GM19372 (cell line): ENCODE measurements around the gene BABAM1.
A peak's percentile ranks its signal among the peaks of the same experiment; 100 is the strongest.

ENCODE experiments used
- ATAC-seq: cut with Tn5 transposase; IDR thresholded peaks from one replicate; pipeline ENCODE4 v1.9.1; 2021; ENCODE audit warnings: mild to moderate bottlenecking, low read depth, moderate library complexity; ENCODE audit not compliant: unreplicated experiment

BABAM1 gene

DNA sequence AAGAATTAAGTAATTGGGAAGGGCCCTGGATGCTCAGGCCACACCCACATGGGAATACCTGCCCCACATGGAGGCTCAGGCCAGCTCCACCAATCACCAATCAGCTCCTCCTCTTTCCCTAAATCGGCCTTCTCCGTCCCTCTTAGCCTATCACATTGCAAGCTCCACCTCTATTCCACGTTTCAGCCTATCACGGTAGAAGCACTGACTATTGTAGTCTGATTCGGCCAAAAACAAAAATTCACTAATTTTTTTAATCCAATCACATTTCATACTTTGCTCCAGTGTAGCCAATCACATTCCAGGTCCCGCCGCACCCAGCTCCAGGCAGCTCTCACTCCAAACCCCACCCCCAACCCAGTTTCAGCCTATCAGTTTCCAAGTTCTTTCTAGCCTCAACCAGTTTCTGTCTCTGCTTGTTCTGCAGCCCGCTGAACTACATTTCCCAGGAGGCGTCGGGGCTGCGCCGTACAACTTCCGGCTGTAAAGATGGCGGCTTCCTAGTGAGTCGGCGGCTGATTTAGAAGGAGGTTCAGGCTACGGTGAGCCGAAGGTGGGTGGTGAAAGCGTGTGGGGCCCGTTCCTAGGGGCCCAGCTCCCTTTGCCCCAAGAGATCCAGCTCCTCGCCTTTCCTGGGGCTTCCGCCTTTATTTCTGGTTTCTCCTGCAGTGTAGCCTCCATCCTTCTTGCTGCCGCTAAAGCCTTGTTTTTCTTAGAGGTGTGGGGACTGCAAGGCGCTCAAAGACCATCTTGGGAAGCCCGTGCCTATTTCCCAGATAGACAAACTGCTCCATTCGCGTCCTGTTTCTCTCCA lies at the start of gene BABAM1:
Gene BABAM1 (plus strand): TSS at position 469 of the 814 bp plus-strand sequence. CDS start 1,364 bp downstream, outside the sequence.
- ATAC-seq: peak; percentile 89

DNA sequence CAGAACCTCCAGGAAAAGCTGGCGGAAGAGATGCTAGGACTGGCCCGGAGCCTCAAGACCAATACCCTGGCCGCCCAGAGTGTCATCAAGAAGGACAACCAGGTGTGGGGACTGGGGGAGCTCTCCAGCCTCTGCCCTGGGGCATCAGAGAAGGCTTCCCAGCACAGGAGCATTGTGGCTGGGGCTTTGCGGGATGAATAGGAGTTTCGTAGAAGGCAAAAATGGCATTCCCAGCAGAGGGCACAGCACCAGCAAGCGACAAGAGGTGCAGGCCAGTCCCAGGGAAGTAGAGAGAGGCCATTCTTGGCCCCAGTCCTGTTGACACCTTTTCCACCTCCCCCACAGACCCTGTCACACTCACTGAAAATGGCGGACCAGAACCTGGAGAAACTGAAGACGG lies 48.0 kb upstream of the BABAM1 start:
- no peak for ATAC-seq

GRCh38 chr19:17220207-17220758 lies 47.0 kb upstream of the BABAM1 start:
- ATAC-seq: no peak

- no peak for ATAC-seq
Observed at GRCh38 chr19:17225053-17225452, 42.2 kb upstream of the BABAM1 start.

- ATAC-seq: peak; percentile 92
Observed at GRCh38 chr19:17226002-17226933, 41.0 kb upstream of the BABAM1 start, which contains the start of gene OCEL1. OCEL1 (plus strand) TSS chr19:17226226; CDS start chr19:17226248, 22 bp downstream.

GRCh38 chr19:17227798-17228367 lies 39.4 kb upstream of the BABAM1 start:
- ATAC-seq: no peak

GRCh38 chr19:17229890-17230289 lies 37.4 kb upstream of the BABAM1 start:
- ATAC-seq: no peak

DNA sequence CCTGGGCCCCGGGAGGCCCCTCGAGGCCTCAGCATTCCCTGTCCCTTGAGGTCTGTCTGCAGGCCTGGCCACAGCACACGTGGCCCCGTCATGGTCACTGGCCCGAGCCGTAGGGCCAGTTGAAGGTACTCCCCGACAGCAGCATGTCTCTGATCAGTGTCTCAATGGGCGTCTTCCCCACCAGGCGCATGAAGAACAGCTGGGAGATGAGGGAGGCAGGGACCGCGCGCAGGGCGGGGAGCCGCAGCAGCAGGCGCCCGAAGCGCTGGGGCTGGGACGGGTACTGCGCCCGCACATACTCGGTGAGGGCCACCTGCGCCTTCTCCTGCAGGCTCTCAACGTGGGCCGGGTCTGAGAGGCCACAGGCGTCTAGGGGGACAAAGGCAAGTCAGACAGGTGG lies 35.0 kb upstream of the BABAM1 start:
- ATAC-seq: no peak

DNA sequence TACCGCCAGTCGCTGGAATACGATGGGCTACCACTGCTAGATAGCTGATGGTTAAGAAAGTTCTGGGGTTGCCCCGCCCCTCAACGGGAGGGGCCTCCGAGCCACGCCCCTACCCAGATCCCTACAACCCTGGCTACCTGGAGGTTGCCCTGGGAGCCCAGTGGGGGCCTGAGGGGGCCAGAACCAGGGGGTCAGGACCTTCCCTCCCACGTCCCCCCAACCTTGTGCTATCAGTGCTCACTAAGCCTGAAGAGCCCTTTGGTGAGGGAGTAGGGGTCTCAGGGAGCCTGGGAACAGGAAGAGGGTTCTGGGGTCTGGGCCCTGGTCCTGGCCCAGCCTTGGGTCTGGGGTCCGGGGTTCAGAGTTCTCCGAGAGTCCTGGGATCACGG lies 32.3 kb upstream of the BABAM1 start:
- ATAC-seq: no peak

- ATAC-seq: no peak
Observed at GRCh38 chr19:17235300-17235970, 31.8 kb upstream of the BABAM1 start.

DNA sequence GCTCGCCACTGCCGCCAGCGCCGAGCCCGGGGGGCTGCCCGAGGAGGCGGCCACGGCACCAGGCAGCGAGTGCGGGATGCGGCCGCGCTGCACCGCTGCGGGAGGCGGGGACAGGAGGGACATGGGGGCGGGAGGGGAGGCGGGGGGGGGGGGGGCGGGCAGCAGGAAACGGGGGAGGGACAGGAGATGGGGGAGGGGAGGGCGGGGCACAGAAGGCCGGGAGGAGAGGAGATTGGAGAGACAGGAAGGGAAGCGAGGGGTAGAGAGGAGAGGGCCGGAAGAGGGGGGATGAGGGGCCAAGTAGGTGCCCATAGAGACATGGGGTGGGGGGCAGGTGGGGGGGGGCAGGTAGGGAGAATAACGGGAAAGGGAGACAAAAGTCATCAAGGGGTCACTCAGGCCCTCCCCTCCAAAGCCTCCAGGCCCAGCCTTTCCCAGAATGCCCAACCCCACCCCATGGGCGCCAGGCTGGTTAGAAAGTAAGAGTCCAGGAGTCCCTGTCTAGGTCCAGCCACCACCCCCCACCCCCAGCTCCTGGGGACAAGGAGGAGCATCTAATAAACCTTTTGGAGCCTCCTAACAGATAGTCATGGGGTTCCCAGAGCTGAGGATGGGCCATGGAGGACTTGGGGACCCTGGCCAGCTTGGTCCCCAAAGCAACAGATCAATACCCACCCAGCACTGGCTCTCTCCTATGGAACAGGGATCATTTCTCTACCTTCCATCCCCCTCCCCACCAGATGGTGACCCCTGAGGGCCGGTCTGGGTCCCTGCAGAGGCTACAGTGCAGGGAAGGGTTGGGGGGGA lies 31.1 kb upstream of the BABAM1 start:
- ATAC-seq: no peak

GRCh38 chr19:17236811-17237543 lies 30.3 kb upstream of the BABAM1 start:
- no peak for ATAC-seq

GRCh38 chr19:17237747-17238706 lies 29.2 kb upstream of the BABAM1 start:
- no peak for ATAC-seq

- ATAC-seq: no peak
Observed at GRCh38 chr19:17240062-17240752, 27.0 kb upstream of the BABAM1 start.

DNA sequence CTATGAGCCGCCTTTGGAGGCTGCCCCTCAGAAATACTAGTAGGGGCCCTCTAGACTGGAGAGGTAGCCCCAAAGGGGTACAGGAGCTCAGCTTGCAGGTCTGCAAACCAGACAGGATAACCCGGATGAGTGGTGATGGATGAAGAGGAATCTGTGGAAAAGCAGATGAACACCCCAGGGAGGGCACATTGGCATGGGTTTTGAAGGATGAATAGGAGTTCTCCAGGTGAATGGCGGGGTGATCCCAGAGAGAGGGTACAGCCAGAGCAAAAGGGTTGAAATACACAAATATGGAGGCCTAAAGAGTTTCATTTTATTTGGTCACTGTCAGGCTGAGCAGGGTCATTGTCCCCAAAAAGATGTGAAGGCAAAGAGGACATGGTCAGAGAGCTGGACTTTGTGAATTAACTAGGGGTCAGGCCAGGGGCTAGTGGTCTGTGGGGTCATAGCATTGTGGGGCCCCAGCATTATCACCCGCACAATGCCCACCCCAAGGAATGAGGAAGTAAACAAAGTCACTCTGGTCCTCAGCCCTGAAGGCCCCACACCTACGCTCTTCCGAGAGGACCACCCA lies 26.3 kb upstream of the BABAM1 start:
- ATAC-seq: no peak

- no peak for ATAC-seq
Observed at GRCh38 chr19:17242431-17243208, 24.6 kb upstream of the BABAM1 start.
